ENCODE data around the gene SDK1.

Gene SDK1

DNA sequence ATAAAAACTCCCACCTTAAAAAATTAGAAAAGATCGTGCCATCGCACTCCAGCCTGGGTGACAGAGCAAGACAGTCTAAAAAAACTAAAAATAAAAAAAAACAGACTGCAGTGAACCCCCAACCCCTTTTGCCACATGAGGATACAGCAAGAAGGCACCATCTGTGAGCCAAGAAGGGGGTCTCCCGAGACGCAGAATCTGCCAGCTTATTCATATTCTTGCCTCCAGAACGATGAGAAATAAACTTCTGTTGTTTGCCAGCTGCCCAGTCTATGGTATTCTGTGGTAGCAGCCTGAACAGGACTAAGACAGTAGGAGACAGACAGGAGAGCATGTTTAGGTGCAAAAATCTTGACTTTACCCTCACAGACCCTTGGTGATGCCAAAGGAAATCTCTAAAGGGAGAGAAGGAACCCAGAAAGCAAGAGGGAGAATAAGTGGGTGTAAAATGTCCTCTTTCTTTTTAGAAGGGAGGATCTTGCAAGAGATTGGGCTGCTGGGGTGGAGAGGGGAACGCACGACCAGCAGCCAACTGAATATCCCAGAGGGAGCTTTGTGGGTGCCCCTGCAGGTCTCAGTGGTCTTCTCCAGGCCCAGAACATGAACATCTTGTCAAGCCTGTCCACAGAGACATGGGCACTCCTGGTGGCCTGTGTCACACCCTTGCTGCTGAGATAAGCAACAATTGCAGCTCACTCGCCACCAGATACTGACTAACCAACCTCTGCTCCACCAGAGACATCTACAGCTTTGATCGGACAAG, 980.4 kb downstream of the SDK1 start:
- H3K27me3 ChIP-seq = no peaks in the 10 kb centered on the region
- TF ChIP-seq, protein P1, sequence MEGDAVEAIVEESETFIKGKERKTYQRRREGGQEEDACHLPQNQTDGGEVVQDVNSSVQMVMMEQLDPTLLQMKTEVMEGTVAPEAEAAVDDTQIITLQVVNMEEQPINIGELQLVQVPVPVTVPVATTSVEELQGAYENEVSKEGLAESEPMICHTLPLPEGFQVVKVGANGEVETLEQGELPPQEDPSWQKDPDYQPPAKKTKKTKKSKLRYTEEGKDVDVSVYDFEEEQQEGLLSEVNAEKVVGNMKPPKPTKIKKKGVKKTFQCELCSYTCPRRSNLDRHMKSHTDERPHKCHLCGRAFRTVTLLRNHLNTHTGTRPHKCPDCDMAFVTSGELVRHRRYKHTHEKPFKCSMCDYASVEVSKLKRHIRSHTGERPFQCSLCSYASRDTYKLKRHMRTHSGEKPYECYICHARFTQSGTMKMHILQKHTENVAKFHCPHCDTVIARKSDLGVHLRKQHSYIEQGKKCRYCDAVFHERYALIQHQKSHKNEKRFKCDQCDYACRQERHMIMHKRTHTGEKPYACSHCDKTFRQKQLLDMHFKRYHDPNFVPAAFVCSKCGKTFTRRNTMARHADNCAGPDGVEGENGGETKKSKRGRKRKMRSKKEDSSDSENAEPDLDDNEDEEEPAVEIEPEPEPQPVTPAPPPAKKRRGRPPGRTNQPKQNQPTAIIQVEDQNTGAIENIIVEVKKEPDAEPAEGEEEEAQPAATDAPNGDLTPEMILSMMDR (IDR thresholded peaks at IDR 0.05) = no peak
- no peaks in the 10 kb centered on the region for H3K36me3 ChIP-seq
- H3K27ac ChIP-seq = no peak overlapping the region
- no peaks in the 10 kb centered on the region for H3K4me1 ChIP-seq (ENCODE audit: control insufficient read depth in 1 of 2, insufficient read depth in 1 of 2, low read depth in 1 of 2, low read length in 1 of 2)
- H3K9me3 ChIP-seq = no peaks in the 10 kb centered on the region
- H3K4me3 ChIP-seq (ENCODE audit: low read depth in 1 of 2, low read length in 1 of 2) = no peak overlapping the region

DNA sequence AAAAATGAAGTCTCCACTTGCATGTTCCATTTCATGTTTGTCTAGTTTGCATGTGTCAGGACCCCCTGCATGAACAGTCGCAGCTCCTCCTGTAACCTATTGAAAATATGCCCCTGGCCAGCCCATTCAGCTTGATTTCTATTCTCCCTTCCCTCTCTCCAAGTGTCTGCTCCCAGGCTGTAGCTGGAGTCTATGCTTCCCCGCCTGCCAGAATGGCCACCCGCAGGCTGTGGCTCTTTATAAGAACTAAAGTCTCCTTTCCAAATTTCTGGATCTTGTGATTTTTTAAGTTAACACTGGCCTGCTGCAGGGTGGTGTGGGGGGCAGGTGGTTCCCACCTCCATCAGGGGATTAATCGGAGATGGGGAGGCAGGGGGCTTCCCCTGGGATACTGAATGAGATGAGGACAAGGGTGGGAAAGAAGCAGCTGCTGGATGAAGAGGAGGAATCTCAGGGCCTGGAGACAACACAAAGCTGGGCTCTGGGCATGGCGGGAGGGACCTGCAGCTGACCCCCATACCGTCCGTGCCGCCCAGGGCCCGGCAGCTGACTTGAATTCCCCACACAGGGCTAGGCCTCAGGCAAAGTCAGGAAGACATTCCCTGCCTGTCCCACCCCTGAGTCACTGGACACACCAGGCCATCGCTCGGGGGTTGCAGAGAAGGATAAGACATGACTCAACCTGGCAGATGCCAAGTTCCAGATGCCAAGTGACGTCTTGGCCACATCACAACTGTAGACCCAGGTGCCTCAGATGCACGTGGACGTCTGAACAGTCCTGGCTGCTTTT, 981.6 kb downstream of the SDK1 start:
- no peaks in the 10 kb centered on the region for H3K36me3 ChIP-seq
- H3K9me3 ChIP-seq = no peaks in the 10 kb centered on the region
- H3K27me3 ChIP-seq = no peaks in the 10 kb centered on the region
- H3K4me3 ChIP-seq (ENCODE audit: low read depth in 1 of 2, low read length in 1 of 2) = no peak overlapping the region
- H3K27ac ChIP-seq = no peak overlapping the region
- H3K4me1 ChIP-seq (ENCODE audit: control insufficient read depth in 1 of 2, insufficient read depth in 1 of 2, low read depth in 1 of 2, low read length in 1 of 2) = no peaks in the 10 kb centered on the region
- TF ChIP-seq, protein P1 (IDR thresholded peaks at IDR 0.05) = no peak

DNA sequence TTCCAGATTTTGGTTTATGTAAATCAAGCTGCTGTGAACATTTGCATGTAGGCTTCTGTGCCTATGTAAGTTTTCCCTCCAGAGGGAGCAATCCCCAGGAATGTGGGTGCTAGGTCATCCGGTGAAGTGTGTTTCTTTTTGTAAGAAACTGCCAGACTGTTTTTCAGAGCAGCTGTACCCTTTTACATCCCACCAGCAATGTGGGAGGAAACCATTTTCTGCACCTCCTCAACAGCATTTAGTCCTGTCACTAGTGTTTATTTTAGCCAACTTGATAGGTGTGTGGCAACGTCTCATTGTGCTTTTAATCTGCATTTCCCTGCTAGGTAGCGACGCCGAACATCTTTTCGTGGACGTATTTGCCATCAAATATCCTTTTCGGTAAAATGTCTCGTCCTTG, 985.3 kb downstream of the SDK1 start:
- H3K9me3 ChIP-seq = no peaks in the 10 kb centered on the region
- TF ChIP-seq, protein P1 (IDR thresholded peaks at IDR 0.05) = no peak
- H3K4me3 ChIP-seq (ENCODE audit: low read depth in 1 of 2, low read length in 1 of 2) = no peak overlapping the region
- H3K4me1 ChIP-seq (ENCODE audit: control insufficient read depth in 1 of 2, insufficient read depth in 1 of 2, low read depth in 1 of 2, low read length in 1 of 2) = no peaks in the 10 kb centered on the region
- H3K27ac ChIP-seq = no peak overlapping the region
- no peaks in the 10 kb centered on the region for H3K27me3 ChIP-seq
- no peaks in the 10 kb centered on the region for H3K36me3 ChIP-seq

DNA sequence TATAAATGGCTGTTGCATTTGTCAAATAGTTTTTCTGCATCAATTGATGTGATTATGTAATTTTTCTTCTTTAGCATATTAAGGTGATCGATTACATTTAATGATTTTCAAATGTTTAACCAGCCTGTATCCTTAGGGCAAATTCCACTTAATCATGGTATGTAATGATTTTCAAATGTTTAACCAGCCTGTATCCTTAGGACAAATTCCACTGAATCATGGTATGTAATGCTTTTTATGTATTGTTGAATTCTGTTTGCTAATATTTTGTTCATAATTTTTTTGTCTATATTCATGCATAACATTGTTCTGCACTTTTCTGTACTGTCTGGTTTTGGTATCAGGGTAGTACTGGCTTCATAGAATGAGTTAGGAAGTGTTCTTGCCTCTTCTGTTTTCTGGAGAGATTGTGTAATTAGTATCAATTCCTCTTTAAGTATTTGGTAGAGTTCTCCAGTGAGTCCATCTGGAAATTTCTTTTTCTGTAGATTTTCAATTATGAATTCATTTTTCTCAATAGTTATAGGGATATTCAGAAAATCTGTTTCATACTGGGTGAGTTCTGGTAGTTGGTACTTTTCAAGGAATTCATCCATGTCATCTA, 987.8 kb downstream of the SDK1 start:
- Histone ChIP-seq H3K27ac (no peak overlapping the region), H3K36me3 (no peaks in the 10 kb centered on the region), H3K4me3 (ENCODE audit: low read depth in 1 of 2, low read length in 1 of 2) (no peak overlapping the region), H3K27me3 (no peaks in the 10 kb centered on the region), H3K4me1 (ENCODE audit: control insufficient read depth in 1 of 2, insufficient read depth in 1 of 2, low read depth in 1 of 2, low read length in 1 of 2) (no peaks in the 10 kb centered on the region), H3K9me3 (no peaks in the 10 kb centered on the region)
- TF ChIP-seq, protein P1 (IDR thresholded peaks at IDR 0.05) = no peak

DNA sequence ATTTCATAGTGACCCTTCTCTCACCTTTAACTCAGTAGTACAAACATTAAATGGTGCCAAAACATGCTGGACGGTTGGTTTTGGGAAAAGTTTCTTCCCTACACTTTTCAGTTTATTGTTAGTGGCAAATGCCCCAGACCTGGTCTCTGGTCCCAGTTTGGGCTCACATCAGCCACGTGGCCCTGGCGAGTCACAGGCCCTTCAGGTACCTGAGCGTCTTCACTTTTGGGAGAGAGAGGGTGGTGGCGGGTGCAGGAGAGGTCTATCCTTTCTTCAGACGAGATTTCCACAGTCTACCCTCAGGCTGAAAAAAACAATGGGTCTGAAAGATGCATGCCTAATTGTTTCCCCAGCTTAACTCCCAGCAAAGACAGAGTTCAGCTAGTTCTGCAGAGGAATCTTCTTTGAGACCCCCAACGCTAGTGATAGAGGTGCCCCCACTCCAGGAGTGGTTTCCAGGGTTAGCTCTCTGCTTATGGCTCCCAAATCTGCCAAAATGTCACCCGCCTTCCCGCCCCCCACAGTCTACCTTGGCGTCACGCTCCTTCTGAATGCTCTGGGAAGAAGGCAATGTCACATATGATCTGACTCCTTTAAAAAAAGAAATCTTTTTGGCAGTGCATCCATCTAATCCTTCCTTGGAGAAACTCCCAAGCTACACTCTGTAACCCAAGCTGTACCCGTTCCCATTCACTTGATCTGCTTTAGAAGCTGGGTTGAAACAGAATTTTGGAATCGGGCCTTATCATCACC, 996.3 kb downstream of the SDK1 start:
- TF ChIP-seq, protein P1 (IDR thresholded peaks at IDR 0.05) = no peak
- no peaks in the 10 kb centered on the region for H3K27me3 ChIP-seq
- H3K4me1 ChIP-seq (ENCODE audit: control insufficient read depth in 1 of 2, insufficient read depth in 1 of 2, low read depth in 1 of 2, low read length in 1 of 2) = no peaks in the 10 kb centered on the region
- H3K4me3 ChIP-seq (ENCODE audit: low read depth in 1 of 2, low read length in 1 of 2) = no peak overlapping the region
- H3K36me3 ChIP-seq = no peaks in the 10 kb centered on the region
- no peak overlapping the region for H3K27ac ChIP-seq
- no peaks in the 10 kb centered on the region for H3K9me3 ChIP-seq
